Fibroblast of villous mesenchyme (primary cell): ENCODE results near the gene CCDC194. TPM values are rescaled to one million over a fixed set of nuclear protein-coding genes. Genes with fewer than 3 reads are reported as not detected.
A peak's percentile ranks its signal among the peaks of the same experiment; 100 is the strongest.

ENCODE experiments used
- DNase-seq: peaks from one replicate; pipeline ENCODE4 v3.0.0-alpha.2; 2010; ENCODE audit warnings: low read depth
- H3K4me3 ChIP-seq: 2 replicates; pipeline ENCODE4 v1.5.1; 2011; ENCODE audit warnings: low read depth, mild to moderate bottlenecking, low read length
- total RNA-seq: library from RNA; depleted of rRNA; stranded (reverse); fragments of >200 nt; gene quantifications from 2 replicates; pipeline ENCODE4 v1.2.3, GENCODE V29; 2012
- TF ChIP-seq, protein P1 (sequence below): IDR thresholded peaks from 2 replicates; pipeline ENCODE4 v1.5.1; 2012; ENCODE audit warnings: low read depth, mild to moderate bottlenecking, low read length; ENCODE audit not compliant: insufficient read depth

CCDC194 gene
- total RNA-seq, 1 donor = not detected

DNA sequence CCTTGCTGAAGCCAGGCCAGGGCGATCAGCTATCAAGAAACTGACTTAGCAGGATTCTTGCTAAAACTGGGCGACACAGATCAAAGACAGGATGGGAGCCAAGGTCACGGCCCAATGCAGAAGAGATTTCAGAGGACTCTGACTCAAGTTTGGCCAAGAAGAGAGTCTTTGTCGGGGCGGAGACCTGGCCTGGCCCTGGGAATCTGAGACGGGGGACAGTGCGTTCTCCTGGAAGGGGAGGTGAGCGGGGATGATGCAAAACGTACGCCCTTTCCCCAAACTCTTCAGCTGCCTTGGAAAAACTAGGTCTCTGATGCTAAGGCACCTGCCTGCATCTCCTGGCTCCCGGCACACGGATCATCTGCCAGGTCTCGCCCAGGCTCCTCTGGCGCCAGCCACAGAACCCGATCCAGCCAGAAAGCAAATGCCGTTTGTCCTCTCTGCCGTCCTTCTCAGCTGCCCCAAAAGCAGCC lies 35.7 kb upstream of the CCDC194 start:
- TF ChIP-seq, protein P1, sequence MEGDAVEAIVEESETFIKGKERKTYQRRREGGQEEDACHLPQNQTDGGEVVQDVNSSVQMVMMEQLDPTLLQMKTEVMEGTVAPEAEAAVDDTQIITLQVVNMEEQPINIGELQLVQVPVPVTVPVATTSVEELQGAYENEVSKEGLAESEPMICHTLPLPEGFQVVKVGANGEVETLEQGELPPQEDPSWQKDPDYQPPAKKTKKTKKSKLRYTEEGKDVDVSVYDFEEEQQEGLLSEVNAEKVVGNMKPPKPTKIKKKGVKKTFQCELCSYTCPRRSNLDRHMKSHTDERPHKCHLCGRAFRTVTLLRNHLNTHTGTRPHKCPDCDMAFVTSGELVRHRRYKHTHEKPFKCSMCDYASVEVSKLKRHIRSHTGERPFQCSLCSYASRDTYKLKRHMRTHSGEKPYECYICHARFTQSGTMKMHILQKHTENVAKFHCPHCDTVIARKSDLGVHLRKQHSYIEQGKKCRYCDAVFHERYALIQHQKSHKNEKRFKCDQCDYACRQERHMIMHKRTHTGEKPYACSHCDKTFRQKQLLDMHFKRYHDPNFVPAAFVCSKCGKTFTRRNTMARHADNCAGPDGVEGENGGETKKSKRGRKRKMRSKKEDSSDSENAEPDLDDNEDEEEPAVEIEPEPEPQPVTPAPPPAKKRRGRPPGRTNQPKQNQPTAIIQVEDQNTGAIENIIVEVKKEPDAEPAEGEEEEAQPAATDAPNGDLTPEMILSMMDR = no peak
- no peak for DNase-seq
- H3K4me3 ChIP-seq = no peak overlapping the region

DNA sequence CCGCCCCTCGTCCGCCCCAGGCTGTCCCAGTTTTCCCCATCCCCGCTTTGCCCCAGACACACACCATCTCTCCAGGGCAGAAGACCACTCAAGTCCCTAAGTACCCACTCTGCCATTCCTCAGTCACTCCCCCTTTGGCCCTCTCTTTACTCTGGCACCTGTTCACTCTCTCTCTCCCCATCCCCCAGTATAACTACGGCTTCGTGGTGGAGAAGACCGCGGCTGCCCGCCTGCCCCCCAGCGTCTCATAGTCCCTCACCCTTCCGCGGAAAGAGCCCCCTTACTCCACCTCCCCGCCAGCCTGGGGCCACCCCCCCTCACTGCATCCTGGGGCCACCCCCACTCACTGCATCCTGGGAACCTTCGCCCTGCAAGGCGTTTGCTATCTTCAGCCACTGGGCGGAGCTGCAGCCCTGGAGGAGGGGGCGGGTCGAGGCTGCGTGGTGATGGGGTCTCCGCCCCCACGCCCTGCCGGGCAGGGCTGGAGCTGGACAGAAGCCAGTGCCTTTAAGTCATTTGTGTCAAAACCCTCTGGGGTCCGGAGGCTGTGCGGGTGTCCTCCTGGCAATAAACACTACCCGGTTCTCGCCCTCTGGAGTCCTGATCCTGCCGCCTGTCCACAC lies 30.9 kb upstream of the CCDC194 start:
- TF ChIP-seq, protein P1 = peak; percentile 61
- peak; percentile 46 for DNase-seq
- H3K4me3 ChIP-seq = no peak overlapping the region

DNA sequence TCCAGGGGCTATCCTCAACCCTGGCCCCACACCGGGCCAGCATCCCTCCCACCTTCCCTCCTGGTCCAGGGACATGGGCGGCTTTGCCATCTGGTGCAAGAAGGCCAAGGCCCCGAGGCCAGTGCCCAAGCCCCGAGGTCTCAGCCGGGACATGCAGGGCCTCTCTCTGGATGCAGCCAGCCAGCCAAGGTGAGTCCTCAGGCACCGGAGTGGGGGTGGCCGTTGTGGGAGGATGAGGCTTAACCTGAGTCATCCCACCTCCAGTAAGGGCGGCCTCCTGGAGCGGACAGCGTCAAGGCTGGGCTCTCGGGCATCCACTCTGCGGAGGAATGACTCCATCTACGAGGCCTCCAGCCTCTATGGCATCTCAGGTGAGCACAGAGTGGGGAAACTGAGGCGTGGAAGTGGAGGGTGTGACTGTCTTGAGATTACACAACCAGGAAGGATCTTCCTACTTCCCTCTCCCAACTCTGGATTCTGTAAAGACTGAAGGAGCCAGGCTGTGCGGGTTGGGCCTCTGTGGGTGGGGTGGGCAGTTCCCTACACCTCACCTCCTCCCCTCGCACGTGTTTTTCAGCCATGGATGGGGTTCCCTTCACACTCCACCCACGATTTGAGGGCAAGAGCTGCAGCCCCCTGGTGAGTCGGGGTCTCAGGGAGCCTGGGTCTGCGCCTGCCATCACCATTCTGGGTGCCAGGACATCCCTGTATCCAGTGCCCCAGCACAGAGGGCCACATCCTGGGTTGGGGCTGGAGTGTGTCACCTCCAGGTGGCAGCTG lies 29.6 kb upstream of the CCDC194 start:
- no peak for DNase-seq
- TF ChIP-seq, protein P1 = no peak
- no peak overlapping the region for H3K4me3 ChIP-seq

DNA sequence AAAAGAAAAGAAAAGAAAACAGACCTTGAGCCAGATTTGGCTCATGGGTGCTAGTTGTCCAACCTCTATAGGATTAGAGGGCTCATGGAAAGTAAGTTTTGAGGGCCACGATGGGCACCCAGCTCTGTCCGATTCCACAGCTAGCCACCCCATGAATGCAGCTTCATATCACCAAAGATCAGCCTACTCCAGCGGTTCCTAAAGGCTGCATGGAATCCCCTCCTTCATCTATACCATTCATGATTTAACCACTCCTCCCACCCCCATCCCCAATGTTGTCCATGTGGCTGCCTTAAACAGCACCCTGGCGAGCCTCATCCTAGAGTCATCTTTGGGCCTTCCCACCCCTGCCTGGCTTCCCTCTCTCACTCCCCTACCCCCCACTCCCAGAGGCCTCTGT lies 27.9 kb upstream of the CCDC194 start:
- DNase-seq = no peak
- TF ChIP-seq, protein P1 = no peak
- H3K4me3 ChIP-seq = no peak overlapping the region

DNA sequence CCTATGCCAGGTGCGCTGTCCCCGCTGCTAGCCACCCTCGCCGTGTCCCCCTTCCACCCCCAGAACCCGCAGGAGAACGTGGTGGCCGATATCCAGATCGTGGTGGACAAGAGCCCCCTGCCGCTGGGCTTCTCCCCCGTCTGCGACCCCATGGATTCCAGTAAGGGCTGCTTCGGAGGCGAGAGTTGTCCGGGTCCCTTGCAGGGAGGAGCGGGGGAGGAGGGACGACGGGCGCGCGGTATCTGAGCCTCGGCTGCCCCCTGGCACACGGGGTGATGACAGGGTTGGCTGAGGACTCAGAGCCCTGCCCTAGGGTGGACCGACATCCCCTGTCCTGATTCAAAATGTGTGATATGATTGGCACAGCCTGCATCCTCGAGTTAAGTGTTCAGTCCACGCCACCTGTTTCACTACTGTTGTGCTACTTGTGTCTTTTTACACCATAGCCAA lies 26.5 kb upstream of the CCDC194 start:
- DNase-seq = no peak

DNA sequence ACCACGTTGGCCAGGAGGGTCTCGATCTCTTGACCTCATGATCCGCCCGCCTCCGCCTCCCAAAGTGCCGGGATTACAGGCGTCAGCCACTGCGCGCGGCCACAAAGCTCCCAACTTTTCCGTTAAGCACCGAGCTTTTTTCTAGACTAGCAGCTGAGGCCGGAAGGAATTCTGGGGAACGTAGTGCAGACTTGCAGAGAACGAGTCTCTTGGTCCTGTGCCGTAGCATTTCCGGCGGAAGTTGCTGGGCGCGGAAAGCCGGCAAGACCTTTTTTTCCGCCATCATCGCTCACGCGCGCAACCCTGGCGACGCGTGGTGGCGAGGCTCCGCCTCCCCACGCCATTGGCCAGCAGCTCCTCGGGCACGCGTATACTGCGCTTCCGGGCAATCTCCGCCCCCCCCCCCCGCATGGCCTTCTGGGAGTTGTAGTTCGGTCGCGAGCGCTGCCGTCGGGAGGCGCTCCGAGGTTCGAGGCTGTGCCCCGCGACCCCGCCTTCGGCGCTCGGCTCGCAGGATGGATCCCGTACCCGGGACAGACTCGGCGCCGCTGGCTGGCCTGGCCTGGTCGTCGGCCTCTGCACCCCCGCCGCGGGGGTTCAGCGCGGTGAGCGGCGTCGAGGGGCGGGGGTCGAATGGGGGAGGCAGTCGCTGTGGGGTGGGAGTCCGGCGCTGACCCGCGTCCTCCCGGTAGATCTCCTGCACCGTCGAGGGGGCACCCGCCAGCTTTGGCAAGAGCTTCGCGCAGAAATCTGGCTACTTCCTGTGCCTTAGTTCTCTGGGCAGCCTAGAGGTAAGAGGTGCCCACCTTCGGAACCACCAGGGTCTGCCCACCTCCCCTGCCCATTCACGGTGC lies 25.9 kb upstream of the CCDC194 start, which contains the start of gene MVB12A:
Gene MVB12A (plus strand): TSS at position 427 of the 854 bp plus-strand sequence. CDS start 89 bp downstream, at position 516.
- H3K4me3 ChIP-seq = peak within 1 kb of the TSS; percentile 85
- DNase-seq = peak; percentile 99
- TF ChIP-seq, protein P1 = no peak

More for the DNA sequence above, 26.5 kb upstream of the CCDC194 start:
- TF ChIP-seq, protein P1 = peak; percentile 28
- H3K4me3 ChIP-seq = peak overlapping the region; percentile 85
